Adrenal gland (tissue), 12 donors: Measurements from ENCODE around the gene TUBB4A. TPM values are rescaled to one million over a fixed set of nuclear protein-coding genes. Genes with fewer than 3 reads are reported as not detected.

Source experiments
- DNase-seq, 7 donors: peaks; one replicate each; pipeline ENCODE4 v3.0.0-alpha.2; 2019 to 2020
- H3K27ac ChIP-seq, 5 donors: fragments of 200-600 bp; sonication (generic) in 4 of 5; 1 replicate in 3 of 5; 2 replicates in 2 of 5; pipeline versions ENCODE4 v1.5.1 to v1.8.0; 2016 to 2020; ENCODE audit warnings: mild to moderate bottlenecking in 1 of 5
- H3K27me3 ChIP-seq: fragments of 200-600 bp; 2 replicates; pipeline ENCODE4 v1.8.0; 2021
- H3K36me3 ChIP-seq, 2 donors: fragments of 200-600 bp; replicated peaks in 1 of 2; 1 replicate in 1 of 2; 2 replicates in 1 of 2; pipeline versions ENCODE4 v1.5.1 to v1.8.0; 2018 to 2022
- H3K4me1 ChIP-seq, 2 donors: fragments of 200-600 bp; replicated peaks in 1 of 2; 1 replicate in 1 of 2; 2 replicates in 1 of 2; pipeline versions ENCODE4 v1.5.1 to v1.8.0; 2018 to 2021
- H3K4me3 ChIP-seq, 4 donors: fragments of 200-600 bp; sonication (generic) in 3 of 4; one replicate each; pipeline ENCODE4 v1.5.1; 2016 to 2018
- H3K9me3 ChIP-seq, 3 donors: fragments of 200-600 bp; sonication (generic) in 1 of 3; replicated peaks in 1 of 3; 1 replicate in 2 of 3; 2 replicates in 1 of 3; pipeline versions ENCODE4 v1.5.1 to v1.8.0; 2016 to 2021
- POLR2A ChIP-seq, 2 donors: fragments of 450-650 bp; IDR thresholded peaks; one replicate each; pipeline ENCODE4 v1.6.1; 2017; ENCODE audit warnings: antibody characterized with exemption in 2 of 2, mild to moderate bottlenecking in 2 of 2, moderate library complexity in 1 of 2
- WGBS, 4 donors: extraction: QIAGEN DNeasy Blood & Tissue Kit in 2 of 4; methylation state at CpG; one replicate each; pipeline versions ENCODE4 v1.1.5 to v1.1.7; 2013 to 2017; 5-methylcytosine and 5-hydroxymethylcytosine counted together
- intact Hi-C, 2 donors: fragments of 100-400 bp; cut with DNase I; formaldehyde crosslinking; loops; one replicate each; pipeline versions ENCODE4 v1.14.1 to v1.15.0; 2022 to 2023
- polyA plus RNA-seq, 3 donors: library from polyadenylated mRNA; stranded (reverse); fragments of 200-250 nt in 2 of 3; fragments of 350-450 nt in 1 of 3; fragmentation: Illumina TruSeq in 1 of 3; extraction: RNeasy Lipid Tissue Mini Kit (QIAGEN cat#74804) in 1 of 3; gene quantifications; one replicate each; pipeline ENCODE4 v1.2.3, GENCODE V29; 2013 to 2014
- total RNA-seq, 9 donors: library from RNA; depleted of rRNA in 4 of 9; stranded (reverse); fragments of >200 nt in 4 of 9; fragments of 120-200 nt in 1 of 9; fragmentation: NEBNext Ultra II Directional in 1 of 9; extraction: Animal tissue kit (Norgen Biotek cat#: 25700) in 1 of 9; gene quantifications; one replicate each; pipeline versions ENCODE4 v1.1.0 to v1.2.4, GENCODE V29; 2013 to 2023
- TF ChIP-seq, protein P1 (sequence below), 6 experiments: fragments of 450-650 bp in 4 of 6; fragments of 200-600 bp in 2 of 6; sonication (generic) in 1 of 6; IDR thresholded peaks; 1 replicate in 5 of 6; 2 replicates in 1 of 6; pipeline versions ENCODE4 v1.5.1 to v1.8.0; 2016 to 2021; ENCODE audit warnings: antibody characterized with exemption in 6 of 6, mild to moderate bottlenecking in 2 of 6, moderate library complexity in 1 of 6
- donor health status: healthy with polysubstance abuse.
- donor health status: Bipolar disorder and iron deficiency.
- donor health status: DM: yes; HTN: yes; CAD: no.
- donor health status: DM: no; HTN: no; CAD: no.
- donor health status: DM: no; HTN: no; CAD: no.
- donor health status: DM: yes; HTN: yes; CAD: no.

Gene TUBB4A
- total and polyA plus RNA-seq, 12 donors = 50.4 to 752 (median 138) TPM

DNA sequence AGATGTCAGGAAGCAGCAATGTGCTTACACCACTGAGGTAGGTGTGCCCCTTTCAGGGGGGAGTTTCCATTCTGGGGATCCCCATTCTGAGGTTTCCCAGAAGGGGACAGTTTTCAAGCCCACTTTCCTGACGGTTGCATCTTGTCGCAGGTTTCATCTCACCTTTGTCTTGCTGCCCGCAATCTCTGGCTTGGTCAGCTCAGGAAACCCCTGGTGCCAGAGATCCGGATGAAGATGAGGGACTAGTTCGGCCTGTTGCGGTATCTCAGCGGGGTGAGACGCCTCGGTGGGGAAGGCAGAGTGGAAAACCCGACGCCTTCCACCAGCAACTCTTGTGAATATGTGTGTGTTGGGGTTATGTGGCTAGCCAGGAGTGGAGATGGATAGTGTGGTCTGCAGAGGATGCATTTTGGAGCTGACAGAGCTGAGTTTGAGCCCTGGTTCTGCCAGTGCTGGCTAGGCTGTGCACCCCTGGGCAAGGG lies 41.8 kb upstream of the TUBB4A start:
- no peaks in the 10 kb centered on the region for H3K4me1 ChIP-seq
- no peaks in the 10 kb centered on the region for H3K36me3 ChIP-seq
- peaks cover 7% of the 10 kb centered on the region for H3K27me3 ChIP-seq
- H3K27ac ChIP-seq = no peak overlapping the region
- intact Hi-C loops = no loop called here
- no peaks in the 10 kb centered on the region for H3K9me3 ChIP-seq
- TF ChIP-seq POLR2A (IDR thresholded peaks at IDR 0.05) = no peak
- TF ChIP-seq, protein P1, sequence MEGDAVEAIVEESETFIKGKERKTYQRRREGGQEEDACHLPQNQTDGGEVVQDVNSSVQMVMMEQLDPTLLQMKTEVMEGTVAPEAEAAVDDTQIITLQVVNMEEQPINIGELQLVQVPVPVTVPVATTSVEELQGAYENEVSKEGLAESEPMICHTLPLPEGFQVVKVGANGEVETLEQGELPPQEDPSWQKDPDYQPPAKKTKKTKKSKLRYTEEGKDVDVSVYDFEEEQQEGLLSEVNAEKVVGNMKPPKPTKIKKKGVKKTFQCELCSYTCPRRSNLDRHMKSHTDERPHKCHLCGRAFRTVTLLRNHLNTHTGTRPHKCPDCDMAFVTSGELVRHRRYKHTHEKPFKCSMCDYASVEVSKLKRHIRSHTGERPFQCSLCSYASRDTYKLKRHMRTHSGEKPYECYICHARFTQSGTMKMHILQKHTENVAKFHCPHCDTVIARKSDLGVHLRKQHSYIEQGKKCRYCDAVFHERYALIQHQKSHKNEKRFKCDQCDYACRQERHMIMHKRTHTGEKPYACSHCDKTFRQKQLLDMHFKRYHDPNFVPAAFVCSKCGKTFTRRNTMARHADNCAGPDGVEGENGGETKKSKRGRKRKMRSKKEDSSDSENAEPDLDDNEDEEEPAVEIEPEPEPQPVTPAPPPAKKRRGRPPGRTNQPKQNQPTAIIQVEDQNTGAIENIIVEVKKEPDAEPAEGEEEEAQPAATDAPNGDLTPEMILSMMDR (IDR thresholded peaks at IDR 0.05) = no peak
- DNase-seq = no peak
- no peak overlapping the region for H3K4me3 ChIP-seq
- 71 to 77% (median 73%) methylated on average over 11 of the region's 11 CpGs for WGBS, 4 donors

DNA sequence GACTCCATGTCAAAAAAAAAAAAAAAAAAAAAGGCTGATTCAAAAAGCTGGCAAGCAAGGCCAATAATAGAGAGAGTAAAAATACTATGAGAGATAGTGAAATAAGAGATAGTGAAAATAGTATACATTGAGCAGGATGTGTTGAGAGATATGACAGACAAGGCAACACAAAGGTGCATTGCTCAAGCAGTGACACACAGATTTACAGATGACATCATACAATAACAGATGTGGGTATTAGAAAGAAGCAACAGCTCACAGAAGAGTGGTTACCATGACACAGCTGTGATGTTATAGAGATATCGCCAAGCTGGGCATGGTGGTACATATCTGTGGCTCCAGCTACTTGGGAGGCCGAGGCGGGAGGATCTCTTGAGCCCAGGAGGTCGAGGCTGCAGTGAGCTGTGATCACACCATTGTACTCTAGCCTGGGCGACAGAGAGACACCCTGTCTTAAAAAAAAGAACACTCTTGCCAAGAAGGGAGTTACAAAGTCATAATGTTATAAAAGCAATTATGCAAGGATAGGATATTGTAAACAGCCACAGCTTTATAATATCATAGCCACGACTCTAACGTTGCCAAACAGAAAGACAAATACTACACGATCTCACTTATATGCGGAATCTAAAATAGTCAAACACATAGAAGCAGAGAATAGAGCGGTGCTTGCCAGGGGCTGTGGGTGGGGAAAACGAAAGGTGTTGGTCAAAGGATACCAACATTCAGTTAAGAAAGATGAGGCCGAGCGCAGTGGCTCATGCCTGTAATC lies 39.0 kb upstream of the TUBB4A start:
- Histone ChIP-seq H3K36me3 (no peaks in the 10 kb centered on the region), H3K9me3 (no peaks in the 10 kb centered on the region), H3K27ac (no peak overlapping the region), H3K4me1 (no peaks in the 10 kb centered on the region), H3K4me3 (no peak overlapping the region), H3K27me3 (peaks cover 7% of the 10 kb centered on the region)
- 68 to 76% (median 73%) methylated on average over 13 of the region's 13 CpGs for WGBS, 4 donors
- no peak for DNase-seq
- intact Hi-C loops = no loop called here
- TF ChIP-seq POLR2A (IDR thresholded peaks at IDR 0.05) = no peak
- TF ChIP-seq, protein P1 (IDR thresholded peaks at IDR 0.05) = no peak

DNA sequence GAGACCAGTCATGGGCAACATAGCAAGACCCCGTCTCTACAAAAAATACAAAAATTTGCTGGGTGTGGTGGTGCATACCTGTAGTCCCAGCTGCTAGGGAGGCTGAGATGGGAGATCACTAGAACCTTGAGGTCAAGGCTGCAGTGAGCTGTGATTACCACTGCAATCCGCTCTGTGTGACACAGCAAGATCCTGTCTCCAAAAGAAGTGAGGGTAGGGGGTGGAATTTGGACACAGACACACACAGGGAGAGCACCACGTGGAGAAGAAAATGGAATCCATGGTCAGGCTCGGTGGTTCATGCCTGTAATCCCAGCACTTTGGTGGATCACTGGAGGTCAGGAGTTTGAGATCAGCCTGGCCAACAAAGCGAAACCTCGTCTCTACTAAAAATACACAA lies 37.4 kb upstream of the TUBB4A start:
- WGBS, 4 donors = 81 to 89% (median 83%) methylated on average over 6 of the region's 6 CpGs
- Histone ChIP-seq H3K4me1 (no peaks in the 10 kb centered on the region), H3K4me3 (no peak overlapping the region), H3K36me3 (no peaks in the 10 kb centered on the region), H3K27ac (no peak overlapping the region), H3K27me3 (peaks cover 3% of the 10 kb centered on the region), H3K9me3 (no peaks in the 10 kb centered on the region)
- no peak for DNase-seq
- intact Hi-C loops = no loop called here
- no peak for TF ChIP-seq POLR2A (IDR thresholded peaks at IDR 0.05)
- TF ChIP-seq, protein P1 (IDR thresholded peaks at IDR 0.05) = no peak

DNA sequence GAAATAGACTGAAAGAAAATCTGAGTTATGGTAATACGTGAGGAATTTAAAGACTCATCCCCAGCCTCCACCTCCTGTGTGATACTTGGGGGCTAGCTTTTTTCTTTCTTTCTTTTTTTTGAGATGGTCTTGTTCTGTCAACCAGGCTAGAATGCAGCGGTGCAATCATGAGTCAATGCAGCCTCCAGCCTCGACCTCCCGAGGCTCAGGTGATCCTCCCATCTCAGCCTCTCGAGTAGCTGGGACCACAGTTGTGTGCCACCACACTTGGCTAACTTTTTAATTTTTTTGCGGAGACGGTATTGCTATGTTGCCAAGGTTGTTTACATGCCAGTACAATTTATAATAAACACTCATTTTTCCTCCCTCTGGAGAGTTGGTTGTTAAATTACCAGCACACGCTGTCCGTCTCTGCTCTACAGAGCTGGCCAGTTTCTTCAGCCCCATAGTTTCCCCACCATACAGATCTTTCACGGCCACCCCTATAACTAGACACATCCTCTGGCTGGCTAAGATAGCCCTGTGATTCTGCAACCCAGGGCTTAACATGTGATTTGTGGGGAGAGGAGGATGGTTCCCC lies 33.5 kb upstream of the TUBB4A start:
- no peak for DNase-seq
- 91 to 96% (median 93%) methylated on average over 10 of the region's 10 CpGs for WGBS, 4 donors
- peaks cover 6 to 9% of the 10 kb centered on the region in 2 donors for H3K4me1 ChIP-seq
- no peak overlapping the region for H3K4me3 ChIP-seq
- H3K27ac ChIP-seq = no peak overlapping the region
- TF ChIP-seq POLR2A (IDR thresholded peaks at IDR 0.05) = no peak
- TF ChIP-seq, protein P1 (IDR thresholded peaks at IDR 0.05) = no peak
- peaks cover 6% of the 10 kb centered on the region for H3K27me3 ChIP-seq
- intact Hi-C loops = no loop called here
- H3K36me3 ChIP-seq = no peaks in the 10 kb centered on the region
- H3K9me3 ChIP-seq = no peaks in the 10 kb centered on the region
